Fibroblast of upper back skin (primary cell): Measurements from ENCODE around the gene WASHC4.

Source experiments
- DNase-seq: peaks from one replicate; pipeline ENCODE4 v3.0.0-alpha.2; 2013

The WASHC4 gene, protein sequence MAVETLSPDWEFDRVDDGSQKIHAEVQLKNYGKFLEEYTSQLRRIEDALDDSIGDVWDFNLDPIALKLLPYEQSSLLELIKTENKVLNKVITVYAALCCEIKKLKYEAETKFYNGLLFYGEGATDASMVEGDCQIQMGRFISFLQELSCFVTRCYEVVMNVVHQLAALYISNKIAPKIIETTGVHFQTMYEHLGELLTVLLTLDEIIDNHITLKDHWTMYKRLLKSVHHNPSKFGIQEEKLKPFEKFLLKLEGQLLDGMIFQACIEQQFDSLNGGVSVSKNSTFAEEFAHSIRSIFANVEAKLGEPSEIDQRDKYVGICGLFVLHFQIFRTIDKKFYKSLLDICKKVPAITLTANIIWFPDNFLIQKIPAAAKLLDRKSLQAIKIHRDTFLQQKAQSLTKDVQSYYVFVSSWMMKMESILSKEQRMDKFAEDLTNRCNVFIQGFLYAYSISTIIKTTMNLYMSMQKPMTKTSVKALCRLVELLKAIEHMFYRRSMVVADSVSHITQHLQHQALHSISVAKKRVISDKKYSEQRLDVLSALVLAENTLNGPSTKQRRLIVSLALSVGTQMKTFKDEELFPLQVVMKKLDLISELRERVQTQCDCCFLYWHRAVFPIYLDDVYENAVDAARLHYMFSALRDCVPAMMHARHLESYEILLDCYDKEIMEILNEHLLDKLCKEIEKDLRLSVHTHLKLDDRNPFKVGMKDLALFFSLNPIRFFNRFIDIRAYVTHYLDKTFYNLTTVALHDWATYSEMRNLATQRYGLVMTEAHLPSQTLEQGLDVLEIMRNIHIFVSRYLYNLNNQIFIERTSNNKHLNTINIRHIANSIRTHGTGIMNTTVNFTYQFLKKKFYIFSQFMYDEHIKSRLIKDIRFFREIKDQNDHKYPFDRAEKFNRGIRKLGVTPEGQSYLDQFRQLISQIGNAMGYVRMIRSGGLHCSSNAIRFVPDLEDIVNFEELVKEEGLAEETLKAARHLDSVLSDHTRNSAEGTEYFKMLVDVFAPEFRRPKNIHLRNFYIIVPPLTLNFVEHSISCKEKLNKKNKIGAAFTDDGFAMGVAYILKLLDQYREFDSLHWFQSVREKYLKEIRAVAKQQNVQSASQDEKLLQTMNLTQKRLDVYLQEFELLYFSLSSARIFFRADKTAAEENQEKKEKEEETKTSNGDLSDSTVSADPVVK

DNA sequence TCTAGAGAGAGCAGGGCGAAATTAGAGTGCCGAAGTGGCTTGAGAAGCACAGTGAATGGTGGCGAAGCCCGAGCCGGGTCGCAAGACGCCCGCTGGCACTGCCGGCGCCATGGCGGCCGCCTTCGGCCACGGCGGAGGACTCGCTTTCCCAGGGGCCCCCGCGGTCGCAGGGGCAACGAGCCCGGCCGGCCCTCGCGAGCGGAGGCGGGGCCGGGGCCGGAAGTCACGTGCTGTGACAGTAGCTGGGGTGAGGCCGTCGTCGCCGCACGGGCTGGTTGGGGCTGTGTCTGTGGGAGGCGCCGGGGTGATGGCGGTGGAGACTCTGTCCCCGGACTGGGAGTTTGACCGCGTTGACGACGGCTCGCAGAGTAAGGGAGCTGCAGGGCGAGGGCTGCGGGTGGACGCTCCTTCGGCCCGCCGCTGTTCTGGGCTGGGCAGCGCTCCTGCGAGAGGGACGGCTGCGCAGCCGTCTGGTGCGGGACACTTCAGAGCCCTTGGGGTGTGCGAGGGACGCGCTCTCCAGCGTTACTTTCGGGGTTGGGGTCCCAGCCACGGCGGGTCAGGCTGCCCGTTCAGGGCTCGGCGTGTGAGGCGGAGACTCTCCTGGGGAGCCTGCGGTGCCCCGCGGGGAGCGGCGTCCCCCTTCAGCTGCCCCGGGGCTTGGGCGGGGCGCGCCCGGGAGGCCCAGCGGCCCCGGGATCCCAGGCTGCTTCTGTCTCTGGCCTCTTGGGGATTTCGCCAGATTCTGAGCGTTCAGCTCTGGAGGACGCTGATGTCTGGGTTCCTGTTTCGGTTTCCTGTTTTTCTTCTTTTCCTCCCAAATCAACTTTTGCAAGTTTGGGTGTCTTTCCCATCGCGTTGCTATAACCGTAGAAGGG, at the start of gene WASHC4:
Gene WASHC4, plus strand, starts transcription at position 238 of the 878 bp plus-strand sequence. Its CDS starts 70 bp downstream, at position 308.
- DNase-seq = peak; percentile 89

DNA sequence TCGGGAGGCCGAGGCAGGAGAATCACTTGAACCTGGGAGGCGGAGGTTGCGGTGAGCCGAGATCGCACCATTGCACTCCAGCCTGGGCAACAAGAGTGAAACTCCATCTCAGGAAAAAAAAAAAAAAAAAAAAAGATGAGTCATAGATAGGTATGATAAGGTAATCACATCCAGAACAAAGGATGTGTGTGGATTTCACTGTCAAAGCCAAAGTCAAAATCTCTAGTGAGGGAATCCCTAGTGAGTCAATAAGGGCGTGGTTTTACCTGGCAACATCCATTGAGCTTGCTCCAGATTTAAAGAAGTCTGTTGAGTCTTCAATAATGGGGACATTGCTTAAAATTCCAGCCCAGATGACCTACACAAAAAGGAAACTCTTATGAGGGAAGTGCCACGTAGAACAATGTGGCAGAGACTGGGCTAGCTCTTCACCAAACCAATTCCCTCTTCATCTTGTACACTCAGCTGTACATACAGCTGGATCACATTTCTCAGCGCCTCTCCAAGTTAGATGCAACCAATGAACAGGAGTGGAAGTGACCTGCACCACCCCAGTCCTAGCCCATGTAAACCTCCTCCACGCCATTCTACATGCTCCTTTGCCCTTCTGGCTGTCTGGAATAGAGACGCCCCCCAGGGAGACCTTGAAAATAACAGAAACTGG, 46.7 kb upstream of the WASHC4 start:
- DNase-seq = no peak

DNA sequence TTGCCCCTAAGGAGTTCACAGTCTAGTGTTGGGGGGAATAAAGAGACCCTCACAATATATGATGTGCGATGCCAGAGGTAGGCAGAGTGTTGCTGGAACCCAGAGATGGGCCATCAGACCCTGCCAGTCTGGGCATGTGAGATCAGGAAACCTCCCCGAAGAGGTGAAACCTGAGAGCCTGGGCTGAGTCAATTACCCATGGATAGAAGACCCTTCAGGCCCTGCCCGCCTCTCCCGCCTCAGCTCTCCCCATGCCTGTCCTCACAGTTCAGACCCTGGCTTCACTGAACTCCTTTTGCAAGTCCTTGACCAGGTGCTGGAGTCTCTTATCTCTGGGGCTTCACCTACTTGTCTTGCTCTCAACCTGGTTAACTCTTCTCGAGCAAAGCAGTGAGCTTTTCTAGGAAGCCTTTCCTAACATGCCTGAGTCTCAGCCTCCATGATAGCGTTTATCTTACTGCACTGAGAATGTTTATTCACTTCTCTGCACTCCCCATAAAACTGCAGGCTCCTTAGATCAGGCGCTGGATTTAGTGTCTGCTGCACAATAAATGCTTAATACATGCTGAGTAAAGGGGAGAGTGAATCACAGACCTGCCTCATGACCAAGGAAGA, 42.9 kb upstream of the WASHC4 start:
- DNase-seq = no peak

DNA sequence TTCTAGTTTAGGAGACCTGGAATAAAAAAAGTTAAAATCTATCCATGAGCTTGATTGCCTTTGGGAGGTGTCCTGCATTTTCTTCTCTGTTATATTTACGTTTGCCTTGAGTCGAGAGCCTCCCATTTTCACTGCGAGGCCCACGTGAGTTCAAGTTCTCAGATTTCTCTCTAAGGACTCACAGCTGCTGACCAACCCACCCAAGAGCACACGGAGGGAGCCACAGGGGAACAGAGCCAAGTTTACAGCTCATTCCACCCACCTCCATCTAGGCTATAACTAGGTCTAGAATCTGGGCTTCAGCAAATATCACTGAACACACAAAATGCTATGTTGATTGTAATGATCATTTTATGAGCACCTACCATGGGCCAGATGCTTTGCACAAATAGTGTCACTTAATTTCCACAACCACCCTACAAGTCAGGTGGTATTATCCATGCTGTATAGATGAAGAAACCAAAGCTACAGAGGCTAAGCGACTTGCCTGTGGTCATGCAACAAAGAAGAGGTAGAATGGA, 40.0 kb upstream of the WASHC4 start:
- DNase-seq = peak; percentile 18

DNA sequence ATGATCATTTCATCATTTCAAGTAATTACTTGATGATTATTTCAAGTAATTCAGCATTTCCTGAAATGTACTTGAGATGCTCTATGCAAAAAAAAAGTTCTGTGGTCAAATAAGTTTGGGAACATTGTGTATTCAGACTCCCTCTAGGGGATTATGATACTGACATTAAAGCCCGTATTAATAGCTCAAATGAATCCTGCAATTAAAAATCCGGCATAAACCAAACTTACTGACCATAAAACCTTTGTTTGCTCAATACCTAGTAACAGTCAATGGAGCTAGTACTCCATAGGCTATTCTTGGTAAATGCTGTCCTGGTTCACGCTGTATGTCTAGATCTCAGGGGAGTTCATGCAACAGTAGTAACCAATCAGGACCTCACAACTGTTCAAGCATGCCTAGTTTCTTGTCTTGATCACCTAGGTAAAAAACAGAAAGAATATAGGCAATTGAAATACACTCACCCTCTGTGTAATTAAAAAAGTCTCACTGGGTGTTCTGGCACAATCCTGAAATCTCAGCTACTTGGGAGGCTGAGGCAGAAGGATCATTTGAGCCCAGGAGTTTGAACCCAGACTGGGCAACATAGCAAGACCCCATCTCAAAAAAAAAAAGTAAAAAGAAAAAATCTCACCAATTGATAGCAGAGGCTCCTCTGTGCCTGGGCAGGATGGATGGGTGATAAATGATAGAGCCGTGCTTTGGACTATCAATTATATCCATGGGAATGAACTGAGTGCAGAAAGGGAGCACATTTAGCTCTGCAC, 37.4 kb upstream of the WASHC4 start:
- DNase-seq = no peak

DNA sequence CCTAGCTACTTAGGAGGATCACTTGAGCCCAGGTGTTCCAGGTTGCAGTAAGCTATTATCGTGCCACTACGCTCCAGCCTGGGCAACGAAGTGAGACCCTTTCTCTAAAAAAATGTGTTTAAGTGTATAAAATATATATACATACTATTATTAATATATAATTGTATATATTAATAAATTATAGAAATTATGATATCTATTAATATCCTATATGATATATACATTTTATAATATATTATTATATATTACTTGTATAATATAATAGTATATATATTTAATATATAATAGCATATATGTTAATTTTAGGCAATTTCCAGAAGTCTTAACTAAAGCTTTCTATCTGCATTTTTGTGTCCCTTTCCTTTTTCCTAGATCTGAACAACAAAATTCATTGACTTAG, 35.5 kb upstream of the WASHC4 start:
- no peak for DNase-seq

DNA sequence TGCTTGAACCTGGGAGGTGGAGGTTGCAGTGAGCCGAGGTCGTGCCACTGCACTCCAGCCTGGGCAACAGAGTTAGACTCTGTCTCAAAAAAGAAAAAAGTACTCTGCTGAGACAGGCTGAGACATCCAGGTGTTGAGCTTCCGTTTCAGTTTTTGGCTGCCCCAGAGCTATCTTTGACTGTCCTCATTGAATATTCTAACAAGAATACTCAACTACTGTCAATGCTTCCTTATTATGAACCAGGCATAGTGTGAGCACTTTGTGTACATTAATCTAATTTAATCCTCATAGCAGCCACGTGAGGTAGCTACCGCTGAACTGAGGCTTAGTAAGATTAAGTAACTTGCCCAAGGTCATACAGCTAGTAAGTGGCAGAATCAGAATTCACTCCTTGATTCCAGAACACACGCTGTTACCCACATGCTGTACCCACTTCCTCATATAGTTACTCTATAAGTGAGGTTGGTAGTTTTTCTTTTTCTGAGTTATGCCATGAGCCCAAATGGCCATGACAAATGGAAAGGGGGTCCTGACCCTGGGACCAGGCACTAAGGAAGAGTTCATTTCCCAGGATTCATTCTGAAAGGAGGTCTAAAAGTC, 34.5 kb upstream of the WASHC4 start:
- no peak for DNase-seq

DNA sequence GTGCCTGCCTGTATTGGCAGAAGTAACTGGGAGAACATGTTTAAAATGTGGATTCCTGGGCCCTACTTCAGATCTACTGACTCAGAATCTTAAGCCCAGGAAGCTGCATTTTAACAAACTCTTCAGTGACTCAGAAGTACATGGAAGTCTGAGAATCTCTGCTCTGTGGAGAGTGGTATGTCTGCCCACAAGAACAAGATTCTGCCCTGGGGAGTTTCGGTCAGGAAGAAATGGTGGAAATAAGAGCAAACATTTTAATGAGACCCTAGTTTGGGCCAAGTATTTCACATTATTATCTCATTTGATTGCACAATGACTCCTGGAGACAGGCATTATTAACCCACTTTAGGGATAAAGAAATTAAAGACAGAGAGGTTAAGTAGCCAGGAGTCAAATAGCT, 31.4 kb upstream of the WASHC4 start:
- peak; percentile 78 for DNase-seq

DNA sequence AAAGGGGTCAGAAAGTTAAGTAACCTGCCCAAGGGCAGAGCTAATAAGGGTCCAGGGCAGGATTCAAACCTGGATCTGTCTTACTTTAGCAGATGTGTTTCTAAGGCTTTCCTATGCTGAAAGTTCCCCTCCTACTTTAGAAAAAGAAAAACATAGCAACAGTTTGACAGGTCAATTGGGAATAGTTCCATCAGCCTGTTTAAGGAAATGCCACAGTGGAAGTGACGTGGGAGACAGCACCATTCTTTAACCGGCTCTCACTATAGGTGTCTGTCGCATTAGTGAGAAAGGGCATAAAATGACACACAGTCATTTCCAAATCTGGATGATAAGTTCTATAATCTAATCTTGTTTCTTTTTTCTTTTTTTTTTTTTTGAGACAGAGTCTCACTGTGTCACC, 30.6 kb upstream of the WASHC4 start:
- no peak for DNase-seq

DNA sequence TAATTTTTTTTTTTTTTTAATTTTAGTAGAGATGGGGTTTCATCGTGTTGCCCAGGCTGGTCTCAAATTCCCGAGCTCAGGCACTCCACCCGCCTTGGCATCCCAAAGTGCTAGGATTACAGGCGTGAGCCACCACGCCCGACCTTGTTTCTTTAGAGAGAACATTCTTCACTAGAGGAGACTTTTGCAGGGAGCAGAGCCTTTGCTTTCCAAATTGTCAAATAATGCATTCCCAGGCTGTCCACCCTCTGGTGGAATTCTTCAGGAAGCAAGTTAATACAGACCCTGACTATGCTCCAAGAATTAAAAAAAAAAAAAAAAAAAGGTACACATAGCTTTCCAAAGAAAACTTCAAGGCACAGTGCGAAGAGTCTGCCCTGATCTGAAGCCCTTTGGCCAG, 30.1 kb upstream of the WASHC4 start:
- DNase-seq = no peak

DNA sequence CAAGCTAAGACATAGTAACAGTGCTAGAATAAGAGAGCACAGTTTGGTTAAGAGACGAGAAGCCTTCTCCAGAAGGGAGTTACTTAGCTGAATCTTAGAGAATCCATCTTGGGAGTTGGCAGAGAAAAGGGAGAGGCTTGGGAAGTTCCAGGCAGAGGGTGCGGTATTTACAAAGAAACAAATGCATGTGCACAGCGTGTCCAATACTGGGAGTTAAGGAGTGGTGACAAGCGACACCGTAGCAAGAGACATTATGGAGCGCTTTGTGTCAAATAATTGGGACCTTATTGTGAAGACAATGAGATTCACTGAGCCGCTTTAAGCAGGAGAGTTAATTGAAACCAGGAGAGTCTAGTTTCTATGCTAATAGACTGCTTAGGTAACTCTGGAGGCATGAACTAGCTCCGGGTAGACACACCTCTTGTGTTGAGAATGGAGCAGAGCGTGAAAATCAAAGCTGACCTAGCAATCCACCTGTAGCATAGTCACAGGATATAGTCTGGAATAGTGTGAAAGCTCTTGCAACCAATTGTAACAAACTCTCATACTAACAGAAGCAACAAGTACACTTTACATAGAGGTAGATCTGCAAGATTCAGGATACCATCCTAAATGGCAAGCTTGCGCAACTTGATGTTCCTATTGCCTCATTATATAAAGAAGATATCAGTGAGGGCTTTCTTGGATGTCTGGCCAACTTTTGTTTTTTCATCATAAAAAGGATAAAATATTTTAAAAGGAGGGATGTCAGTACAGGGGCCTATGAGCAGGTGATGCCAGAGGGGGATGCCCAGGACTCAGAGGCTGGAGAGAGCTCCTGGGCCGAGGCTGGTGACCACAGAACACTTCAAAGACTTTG, 28.6 kb upstream of the WASHC4 start:
- no peak for DNase-seq

DNA sequence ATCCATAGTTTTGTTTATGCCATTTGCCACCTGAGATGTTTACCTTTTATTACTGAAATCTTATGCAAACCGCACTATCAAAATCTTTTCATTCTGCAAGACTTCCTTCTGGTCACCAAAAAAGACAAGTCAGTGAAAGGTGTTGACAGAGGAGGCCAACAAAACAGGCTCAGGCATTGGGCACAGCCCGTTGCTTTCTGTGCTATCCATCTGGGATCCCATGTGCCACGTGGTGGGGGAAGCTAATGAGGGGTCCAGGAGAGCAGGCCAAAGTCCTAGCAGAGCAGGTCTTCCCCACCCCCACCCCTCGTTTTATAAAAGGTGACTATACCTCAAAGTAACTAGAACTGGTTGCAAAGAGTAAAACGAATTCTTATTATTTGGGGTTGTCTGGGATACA, 24.5 kb upstream of the WASHC4 start:
- peak; percentile 28 for DNase-seq

DNA sequence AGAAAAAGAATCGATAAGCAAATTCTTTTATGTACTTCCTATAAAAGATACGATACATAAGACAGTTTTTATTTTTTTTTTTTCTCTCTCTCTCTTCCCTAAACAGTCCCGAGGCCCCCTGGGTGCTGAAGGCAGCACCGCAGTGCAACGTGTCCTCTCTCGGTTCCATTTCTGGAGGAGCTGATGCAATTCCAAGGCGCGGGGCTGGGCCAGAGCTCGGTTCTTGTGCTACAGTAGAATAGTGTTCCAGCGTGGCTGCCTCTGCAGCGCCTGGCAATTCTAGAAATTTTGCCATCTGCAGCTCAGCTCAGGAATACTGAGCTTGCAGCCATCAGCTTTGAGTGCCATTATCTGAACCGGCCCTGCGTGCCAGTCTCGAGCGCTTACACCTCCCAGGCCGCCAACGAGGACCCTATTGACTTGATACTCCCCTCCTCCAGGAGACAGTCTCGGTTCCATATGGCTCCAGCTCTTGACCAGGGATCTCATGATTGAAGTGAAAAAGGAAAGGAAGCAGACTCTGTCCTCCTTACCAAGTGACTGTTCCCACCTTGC, 23.9 kb upstream of the WASHC4 start:
- DNase-seq = peak; percentile 89

DNA sequence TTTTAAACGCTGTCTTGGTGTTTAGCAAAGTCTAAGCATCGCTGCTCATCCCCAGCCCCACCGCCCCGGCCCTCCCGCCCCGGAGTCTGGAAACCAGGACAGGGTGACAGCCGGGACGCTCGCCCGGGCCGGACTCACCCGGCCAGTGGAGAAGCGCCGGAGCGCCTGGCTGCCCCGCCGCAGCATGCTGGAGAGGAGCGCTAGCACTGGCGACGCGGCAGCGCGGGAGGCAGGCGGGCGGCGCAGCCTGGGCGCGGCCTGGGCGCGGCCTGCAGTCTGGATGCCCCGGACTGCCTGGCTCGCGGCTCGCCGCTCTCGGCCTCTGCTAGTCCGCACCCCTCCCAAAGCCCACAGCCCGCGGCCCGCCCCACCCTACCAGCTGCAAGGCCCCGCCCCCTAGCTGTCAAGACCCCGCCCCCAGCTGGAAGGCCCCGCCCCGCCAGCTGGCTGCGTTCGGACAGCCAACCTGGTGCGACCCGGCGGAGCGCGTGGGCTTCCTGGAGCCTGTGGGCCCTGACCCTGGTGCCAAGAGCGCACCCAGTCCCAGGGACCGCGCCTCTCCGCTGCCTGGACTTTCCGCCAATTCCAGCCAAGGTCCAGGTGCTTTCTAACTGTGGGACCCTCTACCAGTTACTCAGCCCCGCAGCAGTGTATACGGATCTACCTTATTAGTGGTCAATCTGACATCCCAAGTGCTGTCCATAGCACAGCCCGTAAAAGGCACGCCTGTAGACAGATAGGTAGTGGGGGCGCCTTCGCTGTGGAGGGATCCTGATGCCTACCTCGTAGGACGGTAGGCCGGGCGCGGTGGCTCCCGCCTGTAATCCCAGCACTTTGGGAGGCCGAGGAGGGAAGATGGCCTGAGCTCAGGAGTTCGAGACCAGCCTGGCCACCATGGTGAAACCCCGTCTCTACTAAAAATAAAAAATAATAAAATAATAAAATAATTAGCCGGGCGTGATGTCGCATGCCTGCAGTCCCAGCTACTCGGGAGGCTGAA, 23.0 kb upstream of the WASHC4 start, which contains the start of gene ALDH1L2:
Gene ALDH1L2, minus strand, starts transcription at position 208 of the 1,000 bp plus-strand sequence. Its CDS starts 22 bp downstream, at position 186.
- peak; percentile 90 for DNase-seq

DNA sequence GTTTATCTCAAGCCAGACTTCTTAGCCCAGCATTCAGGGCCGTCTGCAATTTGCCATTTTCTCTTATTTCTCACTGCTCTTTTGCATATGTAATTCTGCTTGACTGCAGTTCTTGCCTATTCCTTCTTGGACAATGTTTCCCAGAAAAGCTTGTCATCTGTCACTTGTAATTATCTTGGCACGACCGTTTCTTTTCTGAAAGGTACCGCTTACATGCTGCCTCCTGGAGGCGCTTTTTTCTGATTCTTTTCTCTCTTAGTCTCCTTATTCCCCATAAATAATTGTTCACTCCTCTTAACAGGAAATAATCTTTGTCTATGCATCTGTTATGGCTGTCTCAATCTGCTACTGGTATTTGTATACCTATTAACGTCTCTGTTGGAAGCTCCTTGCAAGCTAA, 22.0 kb upstream of the WASHC4 start:
- no peak for DNase-seq

DNA sequence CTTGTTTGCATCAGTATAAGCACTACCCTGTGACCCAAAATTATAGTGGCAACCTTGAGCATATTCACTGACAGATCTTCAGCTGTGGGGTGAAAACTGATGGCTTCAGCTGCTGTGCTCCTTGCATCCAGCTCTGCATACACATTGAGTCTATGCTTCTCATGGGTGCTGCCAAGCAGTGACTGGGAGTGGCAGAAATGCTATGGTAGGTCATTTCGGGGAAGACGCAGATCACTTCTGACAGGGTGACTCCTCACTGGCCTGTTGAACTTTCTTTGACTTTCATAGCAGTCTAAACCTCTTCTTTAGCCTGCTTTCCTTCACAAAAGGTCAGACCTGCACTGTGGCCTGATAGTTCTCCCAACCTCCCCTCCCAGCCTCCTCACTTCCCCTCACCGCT, 17.7 kb upstream of the WASHC4 start:
- DNase-seq = no peak

DNA sequence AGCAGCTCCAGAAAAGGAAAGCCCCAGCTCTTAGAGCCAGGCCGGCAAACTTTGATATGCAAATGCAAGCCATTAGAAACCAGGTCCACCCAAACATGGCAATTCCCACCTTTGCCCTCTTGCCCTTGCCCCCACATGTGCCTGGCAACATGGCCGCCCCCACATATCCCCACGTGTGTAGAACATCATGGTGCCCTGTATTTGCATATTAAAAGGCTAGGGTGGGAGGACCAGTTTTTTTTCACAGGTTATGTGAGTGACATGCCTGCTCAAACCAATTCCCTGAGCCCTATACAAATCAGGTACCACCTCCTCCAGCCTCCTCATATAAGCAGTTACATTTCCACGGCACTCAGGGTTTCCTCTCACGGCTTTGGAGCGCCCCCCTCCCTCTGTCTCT, 17.2 kb upstream of the WASHC4 start:
- no peak for DNase-seq
